Natural killer cell (primary cell): ENCODE data around the gene TSR1. TPM values are rescaled to one million over a fixed set of nuclear protein-coding genes. Genes with fewer than 3 reads are reported as not detected.
A peak's percentile ranks its signal among the peaks of the same experiment; 100 is the strongest.

ENCODE experiments used
- ATAC-seq, 3 donors: fragments of 150-1000 bp in 2 of 3; fragments of 200-7000 bp in 1 of 3; cut with Tn5 transposase; 1 replicate in 1 of 3; 2 replicates in 2 of 3; pipeline ENCODE4 v1.10.0; 2021; ENCODE audit warnings: mild to moderate bottlenecking in 2 of 3, moderate library complexity in 2 of 3
- DNase-seq, 2 donors: peaks; one replicate each; pipeline versions ENCODE4 v3.0.0 to v3.0.0-alpha.2; 2013 to 2021; ENCODE audit warnings: mixed read lengths in 1 of 2
- H3K27ac ChIP-seq: one replicate; pipeline ENCODE4 v1.5.1; 2013; ENCODE audit warnings: mild to moderate bottlenecking, low read length
- H3K27me3 ChIP-seq: one replicate; pipeline ENCODE4 v1.6.1; 2013; ENCODE audit warnings: low read length; ENCODE audit not compliant: control insufficient read depth, insufficient read depth
- H3K36me3 ChIP-seq: one replicate; pipeline ENCODE4 v1.6.1; 2013; ENCODE audit warnings: low read length; ENCODE audit not compliant: control insufficient read depth, insufficient read depth
- H3K4me1 ChIP-seq: one replicate; pipeline ENCODE4 v1.6.1; 2013; ENCODE audit warnings: low read length; ENCODE audit not compliant: control insufficient read depth, insufficient read depth
- H3K4me3 ChIP-seq: one replicate; pipeline ENCODE4 v1.5.1; 2013; ENCODE audit warnings: low read length
- H3K9me3 ChIP-seq: one replicate; pipeline ENCODE4 v1.6.1; 2013; ENCODE audit warnings: low read length; ENCODE audit not compliant: control insufficient read depth, insufficient read depth
- H3K27ac Mint-ChIP-seq, 2 donors: one replicate each; pipeline ENCODE4 v1.8.0; 2022; ENCODE audit warnings: mild to moderate bottlenecking in 2 of 2, mixed read lengths in 2 of 2, moderate library complexity in 1 of 2
- H3K27me3 Mint-ChIP-seq, 2 donors: one replicate each; pipeline ENCODE4 v1.8.0; 2022; ENCODE audit warnings: low read depth in 2 of 2, mixed read lengths in 2 of 2
- H3K36me3 Mint-ChIP-seq: one replicate; pipeline ENCODE4 v1.8.0; 2022; ENCODE audit warnings: mixed read lengths
- H3K4me1 Mint-ChIP-seq, 2 donors: one replicate each; pipeline ENCODE4 v1.8.0; 2022; ENCODE audit warnings: mixed read lengths in 2 of 2
- H3K4me3 Mint-ChIP-seq: one replicate; pipeline ENCODE4 v1.8.0; 2022; ENCODE audit warnings: mild to moderate bottlenecking, moderate library complexity, mixed read lengths
- H3K9me3 Mint-ChIP-seq, 2 donors: one replicate each; pipeline ENCODE4 v1.8.0; 2022; ENCODE audit warnings: mixed read lengths in 2 of 2
- CTCF ChIP-seq: fragments of 200-600 bp; IDR thresholded peaks from one replicate; pipeline ENCODE4 v1.8.0; 2022; ENCODE audit warnings: antibody characterized with exemption
- WGBS: methylation state at CpG from one replicate; pipeline ENCODE4 v1.1.7; 2013; ENCODE audit warnings: missing lambda C conversion rate; ENCODE audit not compliant: insufficient coverage; 5-methylcytosine and 5-hydroxymethylcytosine counted together
- intact Hi-C: fragments of 100-400 bp; cut with micrococcal nuclease; formaldehyde crosslinking; loops from one replicate; pipeline ENCODE4 v1.14.2; 2022
- total RNA-seq, 4 donors: library from RNA; stranded (reverse); fragments of 120-200 nt in 1 of 4; gene quantifications; one replicate each; pipeline versions ENCODE4 v1.2.3 to v1.2.4, GENCODE V29; 2013 to 2022

The TSR1 gene
- total RNA-seq, 3 donors from 2014 or later (not counting 1 experiment from before 2014, with no cell fraction given): 19.7 to 30.7 (median 29.0) TPM

- H3K9me3 Mint-ChIP-seq: no peaks in the 10 kb centered on the region
- Histone ChIP-seq H3K4me3 (no peak overlapping the region), H3K27ac (no peak overlapping the region), H3K36me3 (peaks cover 31% of the 10 kb centered on the region), H3K27me3 (no peaks in the 10 kb centered on the region), H3K9me3 (no peaks in the 10 kb centered on the region), H3K4me1 (peaks cover 19% of the 10 kb centered on the region)
- no peak for TF ChIP-seq CTCF
- no peak for ATAC-seq
- no peak overlapping the region for H3K4me3 Mint-ChIP-seq
- no peak overlapping the region for H3K27ac Mint-ChIP-seq
- DNase-seq: no peak
- H3K4me1 Mint-ChIP-seq: peaks cover 32 to 47% of the 10 kb centered on the region in 2 donors
- intact Hi-C loops: no loop called here
- H3K36me3 Mint-ChIP-seq: peaks cover 9% of the 10 kb centered on the region
- no peaks in the 10 kb centered on the region for H3K27me3 Mint-ChIP-seq
- 95% methylated on average over 22 of the region's 22 CpGs for WGBS
Observed at GRCh38 chr17:2299756-2300155, 36.5 kb downstream of the TSR1 start.

- H3K36me3 Mint-ChIP-seq: peaks cover 15% of the 10 kb centered on the region
- Histone ChIP-seq H3K9me3 (no peaks in the 10 kb centered on the region), H3K36me3 (peaks cover 35% of the 10 kb centered on the region), H3K4me3 (no peak overlapping the region), H3K4me1 (peaks cover 15% of the 10 kb centered on the region), H3K27me3 (no peaks in the 10 kb centered on the region), H3K27ac (no peak overlapping the region)
- no peak overlapping the region for H3K27ac Mint-ChIP-seq
- DNase-seq: no peak
- H3K4me1 Mint-ChIP-seq: peaks cover 32 to 51% of the 10 kb centered on the region in 2 donors
- no peak for TF ChIP-seq CTCF
- H3K4me3 Mint-ChIP-seq: no peak overlapping the region
- ATAC-seq: no peak
- H3K9me3 Mint-ChIP-seq: no peaks in the 10 kb centered on the region
- H3K27me3 Mint-ChIP-seq: no peaks in the 10 kb centered on the region
- WGBS: 97% methylated on average over 12 of the region's 12 CpGs
- intact Hi-C loops: no loop called here
Observed at GRCh38 chr17:2299136-2299535, 37.1 kb downstream of the TSR1 start.

GRCh38 chr17:2297023-2297422 lies 39.2 kb downstream of the TSR1 start:
- H3K36me3 ChIP-seq: peaks cover 51% of the 10 kb centered on the region
- Mint-ChIP-seq H3K27ac (no peak overlapping the region), H3K4me1 (peaks cover 30 to 50% of the 10 kb centered on the region in 2 donors), H3K36me3 (peaks cover 20% of the 10 kb centered on the region), H3K27me3 (no peaks in the 10 kb centered on the region), H3K9me3 (no peaks in the 10 kb centered on the region), H3K4me3 (no peak overlapping the region)
- DNase-seq (no peak), ATAC-seq (no peak)
- no peak overlapping the region for H3K27ac ChIP-seq
- H3K4me1 ChIP-seq: peaks cover 2% of the 10 kb centered on the region
- no peaks in the 10 kb centered on the region for H3K9me3 ChIP-seq
- intact Hi-C loops: no loop called here
- no peak overlapping the region for H3K4me3 ChIP-seq
- 98% methylated on average over 5 of the region's 5 CpGs for WGBS
- no peaks in the 10 kb centered on the region for H3K27me3 ChIP-seq
- no peak for TF ChIP-seq CTCF

- peaks cover 21 to 39% of the 10 kb centered on the region in 2 donors for H3K4me1 Mint-ChIP-seq
- no peaks in the 10 kb centered on the region for H3K27me3 Mint-ChIP-seq
- Histone ChIP-seq H3K36me3 (peaks cover 59% of the 10 kb centered on the region), H3K4me3 (no peak overlapping the region), H3K9me3 (no peaks in the 10 kb centered on the region), H3K4me1 (no peaks in the 10 kb centered on the region), H3K27me3 (no peaks in the 10 kb centered on the region), H3K27ac (no peak overlapping the region)
- no peak overlapping the region for H3K4me3 Mint-ChIP-seq
- H3K36me3 Mint-ChIP-seq: peaks cover 25% of the 10 kb centered on the region
- intact Hi-C loops: no loop called here
- ATAC-seq (no peak), DNase-seq (no peak)
- 59% methylated on average over 1 of the region's 1 CpG for WGBS
- no peak for TF ChIP-seq CTCF
- no peaks in the 10 kb centered on the region for H3K9me3 Mint-ChIP-seq
- H3K27ac Mint-ChIP-seq: peak overlapping the region in 1 of 2 donors; percentile 9
Observed at GRCh38 chr17:2295575-2295974, 40.7 kb downstream of the TSR1 start.
